Breast epithelium (tissue), 4 donors: ENCODE results near the gene PRKD2. TPM values are rescaled to one million over a fixed set of nuclear protein-coding genes. Genes with fewer than 3 reads are reported as not detected.
"Not testable (repeated sequence)": the region's sequence is repeated elsewhere in the genome, so short reads cannot be mapped to it uniquely, and the experiment has no call there.

Experiments
- DNase-seq, 2 donors: peaks; one replicate each; pipeline ENCODE4 v3.0.0-alpha.2; 2019; ENCODE audit warnings: low spot score in 2 of 2
- H3K27ac ChIP-seq, 2 donors: fragments of 200-600 bp; sonication (generic) in 1 of 2; one replicate each; pipeline ENCODE4 v1.5.1; 2016 to 2019; ENCODE audit warnings: mild to moderate bottlenecking in 1 of 2
- H3K27me3 ChIP-seq, 2 donors: fragments of 200-600 bp; sonication (generic) in 1 of 2; one replicate each; pipeline versions ENCODE4 v1.5.1 to v1.6.0; 2017 to 2019; ENCODE audit warnings: control low read depth in 1 of 2, mild to moderate bottlenecking in 1 of 2
- H3K36me3 ChIP-seq: fragments of 200-600 bp; one replicate; pipeline ENCODE4 v1.5.1; 2019
- H3K4me1 ChIP-seq, 2 donors: fragments of 200-600 bp; sonication (generic); one replicate each; pipeline ENCODE4 v1.5.1; 2016 to 2019; ENCODE audit warnings: control low read depth in 1 of 2
- H3K4me3 ChIP-seq, 3 donors: fragments of 200-600 bp; sonication (generic); 1 replicate in 2 of 3; 2 replicates in 1 of 3; pipeline ENCODE4 v1.5.1; 2016 to 2019; ENCODE audit warnings: mild to moderate bottlenecking in 3 of 3, moderate library complexity in 2 of 3
- H3K9me3 ChIP-seq, 2 donors: fragments of 200-600 bp; sonication (generic) in 1 of 2; one replicate each; pipeline ENCODE4 v1.5.1; 2016 to 2019; ENCODE audit warnings: control low read depth in 1 of 2
- POLR2A ChIP-seq: fragments of 450-650 bp; IDR thresholded peaks from one replicate; pipeline ENCODE4 v1.6.1; 2016; ENCODE audit warnings: antibody characterized with exemption, mild to moderate bottlenecking, moderate library complexity
- POLR2AphosphoS5 ChIP-seq, 3 donors: sonication (generic); formaldehyde crosslinking; IDR thresholded peaks; one replicate each; pipeline ENCODE4 v1.6.1; 2017; ENCODE audit warnings: antibody characterized with exemption in 3 of 3
- intact Hi-C: fragments of 100-400 bp; cut with DNase I; formaldehyde crosslinking; loops from one replicate; pipeline ENCODE4 v1.15.1; 2023; ENCODE audit warnings: low total_unique reads
- total RNA-seq, 3 donors: library from RNA; depleted of rRNA; stranded (reverse); fragments of >200 nt; gene quantifications; one replicate each; pipeline ENCODE4 v1.1.0, GENCODE V29; 2016
- TF ChIP-seq, protein P1 (sequence below), 3 donors: fragments of 450-650 bp; IDR thresholded peaks; one replicate each; pipeline ENCODE4 v1.5.1; 2016 to 2017; ENCODE audit warnings: antibody characterized with exemption in 3 of 3, mild to moderate bottlenecking in 3 of 3, moderate library complexity in 3 of 3

The PRKD2 gene
- total RNA-seq: 10 to 100 TPM; 13.1 to 36.7 (median 25.5) TPM

DNA sequence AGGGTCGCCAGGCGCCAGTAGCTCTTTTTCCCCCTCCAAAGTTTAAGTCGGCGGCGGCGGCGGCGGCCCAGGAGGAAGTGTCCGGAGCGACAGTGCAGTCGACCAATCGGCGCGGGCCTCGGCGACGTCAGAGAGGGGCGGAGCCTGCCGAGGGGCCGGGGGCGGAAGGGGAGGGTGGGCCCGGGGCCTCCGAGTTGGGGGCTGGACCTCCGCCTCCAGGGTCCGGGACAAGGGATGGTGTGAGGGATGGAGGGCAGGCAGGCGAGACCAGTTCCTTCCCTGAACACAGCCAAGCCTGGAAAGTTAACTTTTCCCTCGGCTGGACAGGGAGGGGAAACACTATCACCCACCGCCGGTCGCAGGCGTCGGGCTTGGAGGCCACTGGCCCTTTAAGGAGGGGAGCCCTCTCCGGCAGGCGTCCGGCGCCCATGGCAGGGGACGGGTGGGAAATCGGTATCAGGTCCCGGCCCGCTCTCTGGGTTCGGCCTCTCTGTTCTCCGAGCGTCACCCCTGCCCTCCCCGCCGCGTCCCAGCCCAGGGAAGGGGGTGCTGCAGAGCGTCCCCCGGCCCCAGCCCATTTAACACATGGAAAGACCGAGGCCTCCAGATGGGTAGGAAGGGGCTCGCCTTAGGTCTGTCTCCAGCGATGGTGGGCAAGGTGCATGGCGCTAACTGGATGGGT is at the start of gene PRKD2:
Gene PRKD2 (minus strand): TSS at position 81 of the 682 bp plus-strand sequence. CDS start 744 bp downstream, outside the sequence.
- H3K27me3 ChIP-seq: no peaks in the 10 kb centered on the region
- H3K4me1 ChIP-seq: peaks cover 0 to 10% of the 10 kb centered on the region in 2 donors
- peak within 1 kb of the TSS; percentile 74 to 99 (median 74) for H3K4me3 ChIP-seq
- TF ChIP-seq POLR2AphosphoS5 (IDR thresholded peaks at IDR 0.05) (peak in 2 of 3 donors; percentile 68 to 71), POLR2A (peak; percentile 19)
- TF ChIP-seq, protein P1, sequence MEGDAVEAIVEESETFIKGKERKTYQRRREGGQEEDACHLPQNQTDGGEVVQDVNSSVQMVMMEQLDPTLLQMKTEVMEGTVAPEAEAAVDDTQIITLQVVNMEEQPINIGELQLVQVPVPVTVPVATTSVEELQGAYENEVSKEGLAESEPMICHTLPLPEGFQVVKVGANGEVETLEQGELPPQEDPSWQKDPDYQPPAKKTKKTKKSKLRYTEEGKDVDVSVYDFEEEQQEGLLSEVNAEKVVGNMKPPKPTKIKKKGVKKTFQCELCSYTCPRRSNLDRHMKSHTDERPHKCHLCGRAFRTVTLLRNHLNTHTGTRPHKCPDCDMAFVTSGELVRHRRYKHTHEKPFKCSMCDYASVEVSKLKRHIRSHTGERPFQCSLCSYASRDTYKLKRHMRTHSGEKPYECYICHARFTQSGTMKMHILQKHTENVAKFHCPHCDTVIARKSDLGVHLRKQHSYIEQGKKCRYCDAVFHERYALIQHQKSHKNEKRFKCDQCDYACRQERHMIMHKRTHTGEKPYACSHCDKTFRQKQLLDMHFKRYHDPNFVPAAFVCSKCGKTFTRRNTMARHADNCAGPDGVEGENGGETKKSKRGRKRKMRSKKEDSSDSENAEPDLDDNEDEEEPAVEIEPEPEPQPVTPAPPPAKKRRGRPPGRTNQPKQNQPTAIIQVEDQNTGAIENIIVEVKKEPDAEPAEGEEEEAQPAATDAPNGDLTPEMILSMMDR (IDR thresholded peaks at IDR 0.05): no peak
- H3K9me3 ChIP-seq: no peaks in the 10 kb centered on the region
- DNase-seq: peak; percentile 86 to 92
- H3K36me3 ChIP-seq: no peaks in the 10 kb centered on the region
- peak within 1 kb of the TSS; percentile 91 to 93 for H3K27ac ChIP-seq
- intact Hi-C loops: no loop called here

DNA sequence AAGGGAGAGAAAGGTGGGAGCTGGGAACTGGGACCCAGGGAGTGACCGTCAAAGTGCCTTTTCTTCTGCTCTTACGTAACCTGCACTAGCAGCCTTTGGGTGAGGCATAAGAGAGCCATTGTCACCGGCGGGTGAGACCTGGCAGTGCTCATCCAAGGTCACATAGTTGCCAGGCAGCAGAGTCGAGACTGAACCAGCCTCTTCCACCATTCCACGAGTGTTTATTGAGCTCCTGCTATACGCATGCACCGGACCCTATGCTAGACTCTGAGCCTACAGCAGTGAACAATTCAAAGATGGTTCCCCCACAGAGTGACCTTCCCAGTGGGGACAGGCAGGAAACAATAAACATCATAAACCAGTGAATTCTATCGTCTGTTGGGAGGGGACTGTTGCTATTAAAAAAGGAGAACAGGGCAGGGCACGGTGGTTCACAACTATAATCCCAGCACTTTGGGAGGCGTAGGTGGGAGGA is 47.9 kb upstream of the PRKD2 start:
- H3K9me3 ChIP-seq: no peaks in the 10 kb centered on the region
- no peak overlapping the region for H3K4me3 ChIP-seq
- H3K36me3 ChIP-seq: no peaks in the 10 kb centered on the region
- no peaks in the 10 kb centered on the region for H3K27me3 ChIP-seq
- DNase-seq: peak in 1 of 2 donors; percentile 87
- TF ChIP-seq POLR2A (no peak), POLR2AphosphoS5 (IDR thresholded peaks at IDR 0.05) (peak in 2 of 3 donors; percentile 32 to 61)
- TF ChIP-seq, protein P1 (IDR thresholded peaks at IDR 0.05): no peak
- peak overlapping the region; percentile 89 to 94 for H3K27ac ChIP-seq
- intact Hi-C loops: no loop called here
- H3K4me1 ChIP-seq: peaks cover 3 to 6% of the 10 kb centered on the region in 2 donors

DNA sequence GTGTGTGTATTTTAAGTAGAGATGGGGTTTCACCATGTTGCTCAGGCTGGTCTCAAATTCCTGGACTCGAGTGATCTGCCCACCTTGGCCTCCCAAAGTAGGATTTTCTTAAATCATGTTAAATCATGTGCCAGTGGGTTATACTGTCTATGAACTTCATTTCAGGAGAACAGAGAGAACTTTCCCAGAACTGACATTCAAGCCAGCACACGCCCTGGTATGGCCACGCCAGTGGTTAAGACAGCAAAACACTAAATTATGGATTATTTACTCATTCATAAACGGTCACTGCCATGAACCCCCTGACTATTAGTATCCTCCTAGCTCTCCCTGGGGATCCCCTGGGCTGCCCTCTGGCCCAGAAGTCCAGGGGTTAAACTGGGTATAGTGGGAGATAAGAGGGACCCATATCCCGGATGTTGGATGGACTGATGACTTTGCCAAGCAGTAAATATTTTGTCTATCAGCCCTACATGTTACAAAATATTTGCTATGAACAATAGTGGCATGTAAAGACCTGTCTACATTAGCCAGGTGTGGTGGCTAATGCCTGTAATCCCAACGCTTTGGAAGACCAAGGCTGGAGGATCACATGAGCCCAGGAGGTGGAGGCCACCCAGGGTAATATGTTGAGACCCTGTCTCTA is 45.5 kb upstream of the PRKD2 start:
- DNase-seq: no peak
- intact Hi-C loops: no loop called here
- no peak overlapping the region for H3K4me3 ChIP-seq
- TF ChIP-seq, protein P1 (IDR thresholded peaks at IDR 0.05): no peak
- no peak for TF ChIP-seq POLR2A
- TF ChIP-seq POLR2AphosphoS5 (IDR thresholded peaks at IDR 0.05): peak in 1 of 3 donors; percentile 17
- peaks cover 6 to 7% of the 10 kb centered on the region in 2 donors for H3K4me1 ChIP-seq
- H3K27ac ChIP-seq: peak overlapping the region; percentile 92 to 93
- H3K27me3 ChIP-seq: no peaks in the 10 kb centered on the region
- no peaks in the 10 kb centered on the region for H3K36me3 ChIP-seq
- no peaks in the 10 kb centered on the region for H3K9me3 ChIP-seq

DNA sequence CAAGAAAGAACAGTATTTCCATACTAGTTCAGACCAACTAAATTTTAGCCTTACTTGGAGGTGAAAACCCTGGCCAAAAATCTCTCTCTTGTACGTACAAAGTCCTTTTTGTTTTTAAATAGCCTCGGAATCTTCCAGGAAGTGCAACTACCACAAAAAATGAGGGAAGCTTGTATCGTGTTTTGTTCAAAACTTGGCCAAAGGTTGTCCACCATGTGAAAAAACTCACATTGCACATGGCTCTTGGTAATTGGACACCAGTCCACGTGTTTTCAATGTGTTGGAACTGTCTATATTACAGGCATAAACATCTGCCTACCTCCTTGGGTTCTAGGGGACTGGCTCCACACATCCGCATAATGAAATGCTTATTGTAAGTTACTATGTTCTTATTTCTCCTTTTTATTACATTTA is 44.5 kb upstream of the PRKD2 start:
- intact Hi-C loops: no loop called here
- Histone ChIP-seq H3K36me3 (no peaks in the 10 kb centered on the region), H3K4me3 (no peak overlapping the region), H3K4me1 (peaks cover 6 to 7% of the 10 kb centered on the region in 2 donors), H3K27me3 (no peaks in the 10 kb centered on the region), H3K27ac (peak overlapping the region; percentile 92 to 93), H3K9me3 (no peaks in the 10 kb centered on the region)
- DNase-seq: peak in 1 of 2 donors; percentile 70
- TF ChIP-seq POLR2AphosphoS5 (IDR thresholded peaks at IDR 0.05): peak in 2 of 3 donors; percentile 68 to 94
- no peak for TF ChIP-seq POLR2A

DNA sequence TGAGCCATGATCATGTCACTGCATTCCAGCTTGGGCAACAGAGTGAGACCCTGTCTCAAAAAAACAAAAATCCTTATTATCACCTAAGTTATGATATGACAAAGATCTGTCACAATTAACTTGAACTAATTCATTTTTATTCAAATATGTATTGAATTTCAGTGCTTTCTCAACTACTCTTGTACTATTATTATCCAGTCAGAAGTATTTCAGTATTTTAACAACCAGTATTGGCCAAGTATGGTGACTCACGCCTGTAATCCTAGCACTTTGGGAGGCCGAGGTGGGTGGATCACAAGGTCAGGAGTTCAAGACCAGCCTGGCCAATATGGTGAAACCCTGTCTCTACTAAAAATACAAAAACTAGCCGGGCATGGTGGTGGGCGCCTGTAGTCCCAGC is 44.0 kb upstream of the PRKD2 start:
- H3K36me3 ChIP-seq, DNase-seq, H3K9me3 ChIP-seq, intact Hi-C loops, H3K4me1 ChIP-seq, H3K4me3 ChIP-seq, H3K27me3 ChIP-seq: not testable (repeated sequence)
- H3K27ac ChIP-seq: peak overlapping the region; percentile 92 to 93

DNA sequence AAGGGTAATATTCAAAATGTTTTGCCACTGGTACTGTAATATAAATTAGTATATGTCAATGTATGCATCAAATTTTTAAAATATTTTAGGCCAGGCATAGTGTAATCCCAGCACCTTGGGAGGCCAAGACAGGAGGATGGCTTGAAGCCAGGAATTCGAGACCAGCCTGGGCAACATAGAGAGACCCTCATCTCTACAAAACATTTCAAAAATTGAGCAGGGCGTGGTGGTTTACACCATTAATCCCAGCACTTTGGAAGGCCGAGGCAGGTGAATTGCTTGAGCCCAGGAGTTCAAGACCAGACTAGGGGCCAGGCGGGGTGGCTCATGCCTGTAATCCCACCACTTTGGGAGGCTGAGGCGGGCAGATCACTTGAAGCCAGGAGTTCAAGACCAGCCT is 43.4 kb upstream of the PRKD2 start:
- H3K9me3 ChIP-seq: no peaks in the 10 kb centered on the region
- peaks cover 6 to 7% of the 10 kb centered on the region in 2 donors for H3K4me1 ChIP-seq
- no peaks in the 10 kb centered on the region for H3K36me3 ChIP-seq
- H3K4me3 ChIP-seq: no peak overlapping the region
- TF ChIP-seq, protein P1 (IDR thresholded peaks at IDR 0.05): no peak
- TF ChIP-seq POLR2A (no peak), POLR2AphosphoS5 (IDR thresholded peaks at IDR 0.05) (no peak)
- no peaks in the 10 kb centered on the region for H3K27me3 ChIP-seq
- no peak for DNase-seq
- peak overlapping the region; percentile 92 to 93 for H3K27ac ChIP-seq
- intact Hi-C loops: no loop called here
